Fibroblast of lung (primary cell): ENCODE data around the gene FEZ2. TPM values are rescaled to one million over a fixed set of nuclear protein-coding genes. Genes with fewer than 3 reads are reported as not detected.
A peak's percentile ranks its signal among the peaks of the same experiment; 100 is the strongest.

Experiments used
- DNase-seq, 2 donors: peaks; one replicate each; pipeline versions ENCODE4 v3.0.0 to v3.0.0-alpha.2; 2010; ENCODE audit warnings: low read depth in 2 of 2
- H2AFZ ChIP-seq: 2 replicates; pipeline ENCODE4 v1.5.1; 2012; ENCODE audit warnings: low read length, control low read depth, inconsistent platforms
- H3K27ac ChIP-seq: 2 replicates; pipeline ENCODE4 v1.5.1; 2011; ENCODE audit warnings: low read length, control low read depth; ENCODE audit not compliant: insufficient read depth
- H3K27me3 ChIP-seq: 2 replicates; pipeline ENCODE4 v1.5.1; 2011; ENCODE audit warnings: mild to moderate bottlenecking, low read length; ENCODE audit not compliant: control insufficient read depth, insufficient read depth
- H3K36me3 ChIP-seq: 2 replicates; pipeline ENCODE4 v1.5.1; 2011; ENCODE audit warnings: low read length; ENCODE audit not compliant: control insufficient read depth, insufficient read depth
- H3K4me1 ChIP-seq: 2 replicates; pipeline ENCODE4 v1.5.1; 2011; ENCODE audit warnings: low read length; ENCODE audit not compliant: control insufficient read depth, insufficient read depth; ENCODE audit errors: extremely low read depth
- H3K4me2 ChIP-seq: 2 replicates; pipeline ENCODE4 v1.5.1; 2011; ENCODE audit warnings: low read length, control low read depth; ENCODE audit not compliant: insufficient read depth; ENCODE audit errors: extremely low read depth
- H3K4me3 ChIP-seq, 4 experiments: fragments of 200-600 bp in 1 of 4; sonication (generic) in 1 of 4; replicated peaks in 1 of 4; 2 replicates each; pipeline ENCODE4 v1.5.1; 2011 to 2016; ENCODE audit warnings: low read length in 4 of 4, low read depth in 3 of 4, mild to moderate bottlenecking in 3 of 4, control low read depth in 2 of 4, inconsistent platforms in 1 of 4, mixed read lengths in 1 of 4; ENCODE audit not compliant: insufficient read depth in 1 of 4; ENCODE audit errors: control extremely low read depth in 1 of 4
- H3K79me2 ChIP-seq: 2 replicates; pipeline ENCODE4 v1.5.1; 2012; ENCODE audit warnings: mild to moderate bottlenecking, low read length, inconsistent platforms; ENCODE audit not compliant: control insufficient read depth, insufficient read depth
- H3K9ac ChIP-seq: 2 replicates; pipeline ENCODE4 v1.5.1; 2011; ENCODE audit warnings: mild to moderate bottlenecking, low read length, control low read depth; ENCODE audit not compliant: insufficient read depth
- H3K9me3 ChIP-seq: 2 replicates; pipeline ENCODE4 v1.5.1; 2012; ENCODE audit warnings: low read depth, low read length; ENCODE audit not compliant: control insufficient read depth, insufficient read depth
- H4K20me1 ChIP-seq: 2 replicates; pipeline ENCODE4 v1.5.1; 2011; ENCODE audit warnings: low read length; ENCODE audit not compliant: control insufficient read depth, insufficient read depth; ENCODE audit errors: extremely low read depth
- EZH2 ChIP-seq: IDR thresholded peaks from 2 replicates; pipeline ENCODE4 v1.5.1; 2012; ENCODE audit warnings: low read length, control low read depth, mild to moderate bottlenecking; ENCODE audit errors: missing control alignments
- polyA plus RNA-seq, 2 donors: library from polyadenylated mRNA; depleted of rRNA in 1 of 2; stranded (reverse) in 1 of 2; unstranded in 1 of 2; fragments of >200 nt; gene quantifications; 2 replicates each; pipeline ENCODE4 v1.2.1, GENCODE V29; 2011 to 2012; ENCODE audit warnings: missing spikeins in 1 of 2
- total RNA-seq: library from RNA; depleted of rRNA; stranded (reverse); fragments of >200 nt; gene quantifications from 2 replicates; pipeline ENCODE4 v1.2.1, GENCODE V29; 2014
- TF ChIP-seq, protein P1 (sequence below), 2 donors: IDR thresholded peaks in 1 of 2; conservative IDR thresholded peaks in 1 of 2; 1 replicate in 1 of 2; 2 replicates in 1 of 2; pipeline ENCODE4 v1.5.1; 2011 to 2012; ENCODE audit warnings: low read length in 2 of 2, control low read depth in 1 of 2, inconsistent platforms in 1 of 2, low read depth in 1 of 2, mild to moderate bottlenecking in 1 of 2

Gene FEZ2
- total and polyA plus RNA-seq, 2 donors (not counting 1 experiment from before 2014, with no cell fraction given): 64.7 to 86.9 TPM

DNA sequence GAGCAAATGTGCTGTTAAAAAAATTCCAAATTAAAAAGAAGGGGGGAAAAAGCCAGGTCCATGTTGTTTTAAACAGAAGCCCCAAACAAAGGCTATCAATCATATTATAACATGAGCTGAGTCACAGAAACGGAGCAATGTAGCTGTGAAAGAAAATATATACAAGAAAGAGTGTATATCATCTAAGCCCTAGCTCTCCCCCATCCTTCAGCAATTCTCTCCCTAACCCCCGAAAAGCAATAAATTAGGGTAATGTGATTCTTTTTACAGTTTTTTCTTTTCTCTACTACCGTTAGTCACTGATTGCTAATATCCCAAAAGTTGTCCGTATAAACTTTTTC is 25.3 kb downstream of the FEZ2 start:
- no peak overlapping the region for H3K27ac ChIP-seq
- H3K36me3 ChIP-seq: peaks cover 2% of the 10 kb centered on the region
- no peak overlapping the region for H3K4me3 ChIP-seq
- peaks cover 10% of the 10 kb centered on the region for H3K4me1 ChIP-seq
- H3K4me2 ChIP-seq: no peak overlapping the region
- H4K20me1 ChIP-seq: no peaks in the 10 kb centered on the region
- H2AFZ ChIP-seq: no peak overlapping the region
- TF ChIP-seq, protein P1, sequence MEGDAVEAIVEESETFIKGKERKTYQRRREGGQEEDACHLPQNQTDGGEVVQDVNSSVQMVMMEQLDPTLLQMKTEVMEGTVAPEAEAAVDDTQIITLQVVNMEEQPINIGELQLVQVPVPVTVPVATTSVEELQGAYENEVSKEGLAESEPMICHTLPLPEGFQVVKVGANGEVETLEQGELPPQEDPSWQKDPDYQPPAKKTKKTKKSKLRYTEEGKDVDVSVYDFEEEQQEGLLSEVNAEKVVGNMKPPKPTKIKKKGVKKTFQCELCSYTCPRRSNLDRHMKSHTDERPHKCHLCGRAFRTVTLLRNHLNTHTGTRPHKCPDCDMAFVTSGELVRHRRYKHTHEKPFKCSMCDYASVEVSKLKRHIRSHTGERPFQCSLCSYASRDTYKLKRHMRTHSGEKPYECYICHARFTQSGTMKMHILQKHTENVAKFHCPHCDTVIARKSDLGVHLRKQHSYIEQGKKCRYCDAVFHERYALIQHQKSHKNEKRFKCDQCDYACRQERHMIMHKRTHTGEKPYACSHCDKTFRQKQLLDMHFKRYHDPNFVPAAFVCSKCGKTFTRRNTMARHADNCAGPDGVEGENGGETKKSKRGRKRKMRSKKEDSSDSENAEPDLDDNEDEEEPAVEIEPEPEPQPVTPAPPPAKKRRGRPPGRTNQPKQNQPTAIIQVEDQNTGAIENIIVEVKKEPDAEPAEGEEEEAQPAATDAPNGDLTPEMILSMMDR (conservative IDR thresholded peaks at IDR 0.05 in 1 of 2, IDR thresholded peaks at IDR 0.05 in 1 of 2; ENCODE audit: low read depth in 1 of 2, low read length in 2 of 2): no peak
- no peak for TF ChIP-seq EZH2
- no peaks in the 10 kb centered on the region for H3K27me3 ChIP-seq
- DNase-seq: no peak
- no peaks in the 10 kb centered on the region for H3K9me3 ChIP-seq
- H3K79me2 ChIP-seq: peaks cover 11% of the 10 kb centered on the region
- no peak overlapping the region for H3K9ac ChIP-seq

DNA sequence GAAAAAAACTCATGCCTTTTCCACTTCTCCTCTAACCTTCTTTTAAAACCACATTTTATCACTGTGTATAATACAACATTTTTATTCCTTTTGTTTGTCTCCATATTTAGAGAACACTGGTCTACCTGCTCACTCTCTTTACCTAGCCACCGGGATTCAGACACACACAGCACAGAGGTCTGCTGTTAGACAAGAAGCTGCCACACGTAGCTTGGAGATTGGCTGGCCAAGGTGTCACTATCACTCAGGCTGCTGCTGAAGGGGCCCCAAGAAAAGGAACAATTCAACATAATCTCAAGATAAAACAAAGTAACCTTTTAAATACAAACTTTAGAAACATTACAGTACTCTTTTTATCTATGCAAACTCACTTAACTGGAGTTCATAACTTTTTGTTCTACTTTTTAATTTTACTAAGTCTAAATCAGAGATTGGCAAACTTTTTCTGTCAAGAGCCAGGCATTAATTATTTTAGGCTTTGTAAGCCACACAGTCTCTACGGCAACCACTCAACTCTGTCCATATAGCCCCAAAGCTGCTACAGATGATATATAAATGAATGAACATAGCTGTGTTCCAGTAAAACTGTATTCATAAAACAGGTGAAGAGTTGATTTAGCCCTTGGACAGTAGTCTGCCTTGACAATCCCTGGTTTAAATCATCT is 25.8 kb downstream of the FEZ2 start:
- no peak overlapping the region for H3K4me2 ChIP-seq
- peaks cover 2% of the 10 kb centered on the region for H3K36me3 ChIP-seq
- H3K4me1 ChIP-seq: peaks cover 10% of the 10 kb centered on the region
- H3K27ac ChIP-seq: no peak overlapping the region
- no peak overlapping the region for H3K9ac ChIP-seq
- H3K9me3 ChIP-seq: no peaks in the 10 kb centered on the region
- DNase-seq: no peak
- TF ChIP-seq, protein P1 (conservative IDR thresholded peaks at IDR 0.05 in 1 of 2, IDR thresholded peaks at IDR 0.05 in 1 of 2; ENCODE audit: low read depth in 1 of 2, low read length in 2 of 2): no peak
- no peak for TF ChIP-seq EZH2
- no peak overlapping the region for H2AFZ ChIP-seq
- peaks cover 12% of the 10 kb centered on the region for H3K79me2 ChIP-seq
- no peaks in the 10 kb centered on the region for H4K20me1 ChIP-seq
- no peaks in the 10 kb centered on the region for H3K27me3 ChIP-seq
- H3K4me3 ChIP-seq: no peak overlapping the region

GRCh38 chr2:36570416-36570815 is 27.6 kb downstream of the FEZ2 start:
- no peak for TF ChIP-seq EZH2
- TF ChIP-seq, protein P1 (conservative IDR thresholded peaks at IDR 0.05 in 1 of 2, IDR thresholded peaks at IDR 0.05 in 1 of 2; ENCODE audit: low read depth in 1 of 2, low read length in 2 of 2): no peak
- Histone ChIP-seq H3K27me3 (no peaks in the 10 kb centered on the region), H3K9ac (no peak overlapping the region), H3K4me1 (peaks cover 10% of the 10 kb centered on the region), H3K27ac (no peak overlapping the region), H4K20me1 (no peaks in the 10 kb centered on the region), H3K4me3 (no peak overlapping the region), H2AFZ (no peak overlapping the region), H3K36me3 (peaks cover 3% of the 10 kb centered on the region), H3K79me2 (peaks cover 26% of the 10 kb centered on the region), H3K4me2 (no peak overlapping the region), H3K9me3 (no peaks in the 10 kb centered on the region)
- DNase-seq: peak; percentile 33 to 47
